H1 (cell line): ENCODE measurements around the gene NETO2.

ENCODE experiments used
- EP300 ChIP-seq, 2 experiments: IDR thresholded peaks; 1 replicate in 1 of 2; 2 replicates in 1 of 2; pipeline ENCODE4 v1.6.1; 2011 to 2012; ENCODE audit warnings: low read depth in 2 of 2, low read length in 2 of 2, mild to moderate bottlenecking in 2 of 2, borderline replicate concordance in 1 of 2, inconsistent platforms in 1 of 2, moderate library complexity in 1 of 2
- NRF1 ChIP-seq: IDR thresholded peaks from 2 replicates; pipeline ENCODE4 v1.6.1; 2011; ENCODE audit warnings: mild to moderate bottlenecking, low read depth, low read length, improper control_type of control experiment
- POLR2A ChIP-seq, 2 experiments: IDR thresholded peaks; 1 replicate in 1 of 2; 2 replicates in 1 of 2; pipeline ENCODE4 v1.6.1; 2011; ENCODE audit warnings: low read depth in 2 of 2, low read length in 2 of 2, mild to moderate bottlenecking in 2 of 2; ENCODE audit errors: control extremely low read depth in 1 of 2
- RBBP5 ChIP-seq: IDR thresholded peaks from 2 replicates; pipeline ENCODE4 v1.7.1; 2012; ENCODE audit warnings: low read depth, mild to moderate bottlenecking, inconsistent platforms, low read length, moderate library complexity, borderline replicate concordance
- TCF12 ChIP-seq: IDR thresholded peaks from 2 replicates; pipeline ENCODE4 v1.6.1; 2011; ENCODE audit warnings: low read depth, mild to moderate bottlenecking, low read length
- TF ChIP-seq, protein P1 (sequence below), 3 experiments: IDR thresholded peaks; 1 replicate in 2 of 3; 2 replicates in 1 of 3; pipeline versions ENCODE4 v1.5.1 to v1.6.1; 2011; ENCODE audit warnings: low read length in 3 of 3, mild to moderate bottlenecking in 3 of 3, inconsistent platforms in 2 of 3, low read depth in 1 of 3, moderate library complexity in 1 of 3; ENCODE audit not compliant: insufficient read depth in 1 of 3; ENCODE audit errors: control extremely low read depth in 1 of 3
- TF ChIP-seq, protein P2 (sequence below): IDR thresholded peaks from 2 replicates; pipeline ENCODE4 v1.6.1; 2012; ENCODE audit warnings: inconsistent platforms
- TF ChIP-seq, protein P3 (sequence below): fragments of 300-600 bp; sonication (generic); IDR thresholded peaks from 2 replicates; pipeline ENCODE4 v1.7.1; 2012; ENCODE audit warnings: low read length, moderate library complexity, mild to moderate bottlenecking, inconsistent platforms; ENCODE audit not compliant: insufficient replicate concordance

DNA sequence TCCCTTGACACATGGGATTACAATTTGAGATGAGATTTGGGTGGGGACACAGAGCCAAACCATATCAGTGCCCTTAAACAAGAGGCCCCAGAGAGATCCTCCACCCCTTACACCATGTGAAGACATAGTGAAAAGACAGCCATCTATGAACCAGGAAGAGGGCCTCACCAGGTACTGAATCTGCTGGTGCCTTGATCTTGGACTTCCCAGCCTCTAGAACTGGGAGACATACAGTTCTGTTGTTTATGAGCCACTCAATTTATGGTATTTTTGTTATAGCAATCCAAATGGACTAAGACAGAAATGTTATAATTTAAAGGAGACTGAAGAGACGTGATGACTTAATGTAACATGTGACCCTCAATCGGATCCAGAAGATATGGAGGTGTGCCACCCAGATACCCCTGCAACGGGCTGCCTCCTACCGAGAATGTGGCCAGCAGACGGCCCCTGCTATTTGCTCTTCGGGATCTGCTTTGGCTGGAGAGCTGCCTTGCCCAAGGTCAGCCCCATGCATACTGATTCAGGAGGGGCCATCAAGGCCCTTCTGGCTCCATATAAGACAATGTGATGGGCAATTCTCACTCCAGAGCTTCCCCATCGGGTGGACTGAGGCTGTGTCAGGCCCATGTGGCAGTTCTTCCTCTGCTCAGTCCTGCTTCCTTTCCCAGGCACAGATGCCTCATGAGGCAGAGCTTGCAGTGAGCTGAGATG lies 80.6 kb downstream of the NETO2 start:
- TF ChIP-seq, protein P1, sequence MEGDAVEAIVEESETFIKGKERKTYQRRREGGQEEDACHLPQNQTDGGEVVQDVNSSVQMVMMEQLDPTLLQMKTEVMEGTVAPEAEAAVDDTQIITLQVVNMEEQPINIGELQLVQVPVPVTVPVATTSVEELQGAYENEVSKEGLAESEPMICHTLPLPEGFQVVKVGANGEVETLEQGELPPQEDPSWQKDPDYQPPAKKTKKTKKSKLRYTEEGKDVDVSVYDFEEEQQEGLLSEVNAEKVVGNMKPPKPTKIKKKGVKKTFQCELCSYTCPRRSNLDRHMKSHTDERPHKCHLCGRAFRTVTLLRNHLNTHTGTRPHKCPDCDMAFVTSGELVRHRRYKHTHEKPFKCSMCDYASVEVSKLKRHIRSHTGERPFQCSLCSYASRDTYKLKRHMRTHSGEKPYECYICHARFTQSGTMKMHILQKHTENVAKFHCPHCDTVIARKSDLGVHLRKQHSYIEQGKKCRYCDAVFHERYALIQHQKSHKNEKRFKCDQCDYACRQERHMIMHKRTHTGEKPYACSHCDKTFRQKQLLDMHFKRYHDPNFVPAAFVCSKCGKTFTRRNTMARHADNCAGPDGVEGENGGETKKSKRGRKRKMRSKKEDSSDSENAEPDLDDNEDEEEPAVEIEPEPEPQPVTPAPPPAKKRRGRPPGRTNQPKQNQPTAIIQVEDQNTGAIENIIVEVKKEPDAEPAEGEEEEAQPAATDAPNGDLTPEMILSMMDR (IDR thresholded peaks at IDR 0.05; ENCODE audit: control extremely low read depth in 1 of 3, insufficient read depth in 1 of 3, low read depth in 1 of 3, low read length in 3 of 3), result no peak
- TF ChIP-seq POLR2A (IDR thresholded peaks at IDR 0.05; ENCODE audit: control extremely low read depth in 1 of 2, low read depth in 2 of 2, low read length in 2 of 2), result no peak
- no peak for TF ChIP-seq EP300 (IDR thresholded peaks at IDR 0.05; ENCODE audit: borderline replicate concordance in 1 of 2, low read depth in 2 of 2, low read length in 2 of 2)
- no peak for TF ChIP-seq RBBP5
- TF ChIP-seq, protein P2, sequence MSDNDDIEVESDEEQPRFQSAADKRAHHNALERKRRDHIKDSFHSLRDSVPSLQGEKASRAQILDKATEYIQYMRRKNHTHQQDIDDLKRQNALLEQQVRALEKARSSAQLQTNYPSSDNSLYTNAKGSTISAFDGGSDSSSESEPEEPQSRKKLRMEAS, result no peak
- TF ChIP-seq NRF1, result no peak
- TF ChIP-seq, protein P3, sequence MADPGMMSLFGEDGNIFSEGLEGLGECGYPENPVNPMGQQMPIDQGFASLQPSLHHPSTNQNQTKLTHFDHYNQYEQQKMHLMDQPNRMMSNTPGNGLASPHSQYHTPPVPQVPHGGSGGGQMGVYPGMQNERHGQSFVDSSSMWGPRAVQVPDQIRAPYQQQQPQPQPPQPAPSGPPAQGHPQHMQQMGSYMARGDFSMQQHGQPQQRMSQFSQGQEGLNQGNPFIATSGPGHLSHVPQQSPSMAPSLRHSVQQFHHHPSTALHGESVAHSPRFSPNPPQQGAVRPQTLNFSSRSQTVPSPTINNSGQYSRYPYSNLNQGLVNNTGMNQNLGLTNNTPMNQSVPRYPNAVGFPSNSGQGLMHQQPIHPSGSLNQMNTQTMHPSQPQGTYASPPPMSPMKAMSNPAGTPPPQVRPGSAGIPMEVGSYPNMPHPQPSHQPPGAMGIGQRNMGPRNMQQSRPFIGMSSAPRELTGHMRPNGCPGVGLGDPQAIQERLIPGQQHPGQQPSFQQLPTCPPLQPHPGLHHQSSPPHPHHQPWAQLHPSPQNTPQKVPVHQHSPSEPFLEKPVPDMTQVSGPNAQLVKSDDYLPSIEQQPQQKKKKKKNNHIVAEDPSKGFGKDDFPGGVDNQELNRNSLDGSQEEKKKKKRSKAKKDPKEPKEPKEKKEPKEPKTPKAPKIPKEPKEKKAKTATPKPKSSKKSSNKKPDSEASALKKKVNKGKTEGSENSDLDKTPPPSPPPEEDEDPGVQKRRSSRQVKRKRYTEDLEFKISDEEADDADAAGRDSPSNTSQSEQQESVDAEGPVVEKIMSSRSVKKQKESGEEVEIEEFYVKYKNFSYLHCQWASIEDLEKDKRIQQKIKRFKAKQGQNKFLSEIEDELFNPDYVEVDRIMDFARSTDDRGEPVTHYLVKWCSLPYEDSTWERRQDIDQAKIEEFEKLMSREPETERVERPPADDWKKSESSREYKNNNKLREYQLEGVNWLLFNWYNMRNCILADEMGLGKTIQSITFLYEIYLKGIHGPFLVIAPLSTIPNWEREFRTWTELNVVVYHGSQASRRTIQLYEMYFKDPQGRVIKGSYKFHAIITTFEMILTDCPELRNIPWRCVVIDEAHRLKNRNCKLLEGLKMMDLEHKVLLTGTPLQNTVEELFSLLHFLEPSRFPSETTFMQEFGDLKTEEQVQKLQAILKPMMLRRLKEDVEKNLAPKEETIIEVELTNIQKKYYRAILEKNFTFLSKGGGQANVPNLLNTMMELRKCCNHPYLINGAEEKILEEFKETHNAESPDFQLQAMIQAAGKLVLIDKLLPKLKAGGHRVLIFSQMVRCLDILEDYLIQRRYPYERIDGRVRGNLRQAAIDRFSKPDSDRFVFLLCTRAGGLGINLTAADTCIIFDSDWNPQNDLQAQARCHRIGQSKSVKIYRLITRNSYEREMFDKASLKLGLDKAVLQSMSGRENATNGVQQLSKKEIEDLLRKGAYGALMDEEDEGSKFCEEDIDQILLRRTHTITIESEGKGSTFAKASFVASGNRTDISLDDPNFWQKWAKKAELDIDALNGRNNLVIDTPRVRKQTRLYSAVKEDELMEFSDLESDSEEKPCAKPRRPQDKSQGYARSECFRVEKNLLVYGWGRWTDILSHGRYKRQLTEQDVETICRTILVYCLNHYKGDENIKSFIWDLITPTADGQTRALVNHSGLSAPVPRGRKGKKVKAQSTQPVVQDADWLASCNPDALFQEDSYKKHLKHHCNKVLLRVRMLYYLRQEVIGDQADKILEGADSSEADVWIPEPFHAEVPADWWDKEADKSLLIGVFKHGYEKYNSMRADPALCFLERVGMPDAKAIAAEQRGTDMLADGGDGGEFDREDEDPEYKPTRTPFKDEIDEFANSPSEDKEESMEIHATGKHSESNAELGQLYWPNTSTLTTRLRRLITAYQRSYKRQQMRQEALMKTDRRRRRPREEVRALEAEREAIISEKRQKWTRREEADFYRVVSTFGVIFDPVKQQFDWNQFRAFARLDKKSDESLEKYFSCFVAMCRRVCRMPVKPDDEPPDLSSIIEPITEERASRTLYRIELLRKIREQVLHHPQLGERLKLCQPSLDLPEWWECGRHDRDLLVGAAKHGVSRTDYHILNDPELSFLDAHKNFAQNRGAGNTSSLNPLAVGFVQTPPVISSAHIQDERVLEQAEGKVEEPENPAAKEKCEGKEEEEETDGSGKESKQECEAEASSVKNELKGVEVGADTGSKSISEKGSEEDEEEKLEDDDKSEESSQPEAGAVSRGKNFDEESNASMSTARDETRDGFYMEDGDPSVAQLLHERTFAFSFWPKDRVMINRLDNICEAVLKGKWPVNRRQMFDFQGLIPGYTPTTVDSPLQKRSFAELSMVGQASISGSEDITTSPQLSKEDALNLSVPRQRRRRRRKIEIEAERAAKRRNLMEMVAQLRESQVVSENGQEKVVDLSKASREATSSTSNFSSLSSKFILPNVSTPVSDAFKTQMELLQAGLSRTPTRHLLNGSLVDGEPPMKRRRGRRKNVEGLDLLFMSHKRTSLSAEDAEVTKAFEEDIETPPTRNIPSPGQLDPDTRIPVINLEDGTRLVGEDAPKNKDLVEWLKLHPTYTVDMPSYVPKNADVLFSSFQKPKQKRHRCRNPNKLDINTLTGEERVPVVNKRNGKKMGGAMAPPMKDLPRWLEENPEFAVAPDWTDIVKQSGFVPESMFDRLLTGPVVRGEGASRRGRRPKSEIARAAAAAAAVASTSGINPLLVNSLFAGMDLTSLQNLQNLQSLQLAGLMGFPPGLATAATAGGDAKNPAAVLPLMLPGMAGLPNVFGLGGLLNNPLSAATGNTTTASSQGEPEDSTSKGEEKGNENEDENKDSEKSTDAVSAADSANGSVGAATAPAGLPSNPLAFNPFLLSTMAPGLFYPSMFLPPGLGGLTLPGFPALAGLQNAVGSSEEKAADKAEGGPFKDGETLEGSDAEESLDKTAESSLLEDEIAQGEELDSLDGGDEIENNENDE, result no peak
- no peak for TF ChIP-seq TCF12
